Tibial nerve (tissue), 4 donors: ENCODE results near the gene RIMS3. TPM values are rescaled to one million over a fixed set of nuclear protein-coding genes. Genes with fewer than 3 reads are reported as not detected.

Experiments used
- DNase-seq, 2 donors: peaks; one replicate each; pipeline ENCODE4 v3.0.0-alpha.2; 2019; ENCODE audit warnings: low spot score in 2 of 2
- H3K27ac ChIP-seq, 4 donors: fragments of 200-600 bp; sonication (generic) in 3 of 4; one replicate each; pipeline ENCODE4 v1.5.1; 2017 to 2019; ENCODE audit warnings: mild to moderate bottlenecking in 1 of 4
- H3K27me3 ChIP-seq, 2 donors: fragments of 200-600 bp; sonication (generic) in 1 of 2; one replicate each; pipeline versions ENCODE4 v1.5.1 to v1.6.0; 2017 to 2019
- H3K36me3 ChIP-seq, 3 donors: fragments of 200-600 bp; sonication (generic); one replicate each; pipeline ENCODE4 v1.5.1; 2018 to 2019
- H3K4me1 ChIP-seq, 4 donors: fragments of 200-600 bp; sonication (generic) in 3 of 4; one replicate each; pipeline ENCODE4 v1.5.1; 2017 to 2019
- H3K4me3 ChIP-seq, 4 donors: fragments of 200-600 bp; sonication (generic) in 3 of 4; one replicate each; pipeline ENCODE4 v1.5.1; 2017 to 2019; ENCODE audit warnings: mild to moderate bottlenecking in 1 of 4, moderate library complexity in 1 of 4
- H3K9me3 ChIP-seq, 4 donors: fragments of 200-600 bp; sonication (generic) in 3 of 4; one replicate each; pipeline ENCODE4 v1.5.1; 2017 to 2019
- EP300 ChIP-seq, 2 donors: sonication (generic); formaldehyde crosslinking; IDR thresholded peaks; one replicate each; pipeline ENCODE4 v1.6.1; 2017; ENCODE audit warnings: antibody characterized with exemption in 2 of 2, mild to moderate bottlenecking in 1 of 2
- POLR2A ChIP-seq, 2 donors: fragments of 450-650 bp; IDR thresholded peaks; one replicate each; pipeline ENCODE4 v1.6.1; 2017; ENCODE audit warnings: antibody characterized with exemption in 2 of 2, mild to moderate bottlenecking in 2 of 2, moderate library complexity in 2 of 2
- WGBS, 2 donors: methylation state at CpG; one replicate each; pipeline ENCODE4 v1.1.5; 2018; 5-methylcytosine and 5-hydroxymethylcytosine counted together
- total RNA-seq, 4 donors: library from RNA; depleted of rRNA; stranded (reverse); fragments of >200 nt; gene quantifications; one replicate each; pipeline ENCODE4 v1.1.0, GENCODE V29; 2016
- TF ChIP-seq, protein P1 (sequence below), 5 experiments: fragments of 200-600 bp in 3 of 5; fragments of 450-650 bp in 2 of 5; sonication (generic) in 3 of 5; IDR thresholded peaks; one replicate each; pipeline ENCODE4 v1.5.1; 2016 to 2019; ENCODE audit warnings: antibody characterized with exemption in 5 of 5, mild to moderate bottlenecking in 3 of 5, moderate library complexity in 2 of 5

The RIMS3 gene
- total RNA-seq, 4 donors from 2014 or later: 2.1 to 6.9 (median 4.0) TPM

DNA sequence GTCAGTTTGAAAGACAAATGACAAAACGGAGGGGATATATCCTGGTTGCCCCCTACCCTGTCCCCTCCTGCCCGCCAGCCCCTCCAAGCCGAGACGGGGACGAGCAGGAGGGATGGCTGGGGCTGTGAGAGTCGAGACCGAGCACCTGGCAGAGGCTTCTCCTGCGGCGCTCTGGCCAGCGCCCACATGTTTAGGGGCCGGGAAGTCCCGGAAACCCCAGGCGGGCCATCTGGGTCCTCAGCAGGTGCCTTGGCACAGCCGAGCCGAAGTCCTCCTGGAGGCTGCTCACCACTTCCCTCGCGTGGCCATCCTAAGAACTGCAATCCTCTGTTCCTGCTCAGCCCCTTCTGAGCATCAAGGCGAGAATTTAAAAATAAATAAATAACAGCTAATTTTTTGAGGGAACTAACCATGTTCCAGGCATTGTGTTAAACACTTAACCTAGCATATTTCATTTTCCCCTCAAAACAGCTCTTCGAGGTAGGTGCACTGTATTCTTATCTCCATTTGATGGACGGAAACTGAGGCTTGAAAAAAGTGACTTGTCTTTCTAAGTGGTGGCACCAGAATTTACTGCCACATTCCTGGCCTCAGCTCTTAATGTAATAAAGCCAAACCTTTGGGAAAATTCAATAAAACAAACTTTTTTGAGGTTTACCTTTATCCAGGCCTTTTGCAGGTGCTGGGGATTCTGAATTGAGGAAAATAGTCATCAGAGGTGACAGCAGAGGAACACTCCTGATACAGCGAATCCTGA, 3.5 kb upstream of the RIMS3 start:
- Histone ChIP-seq H3K9me3 (no peaks in the 10 kb centered on the region), H3K27ac (no peak overlapping the region), H3K27me3 (no peaks in the 10 kb centered on the region), H3K4me3 (peak overlapping the region in 1 of 4 donors; percentile 33), H3K4me1 (peaks cover 0 to 31% (median 14%) of the 10 kb centered on the region in 4 donors), H3K36me3 (no peaks in the 10 kb centered on the region)
- WGBS, 2 donors: 11 to 12% methylated on average over 21 of the region's 21 CpGs
- DNase-seq: peak; percentile 47 to 72
- TF ChIP-seq POLR2A (IDR thresholded peaks at IDR 0.05): no peak
- TF ChIP-seq, protein P1, sequence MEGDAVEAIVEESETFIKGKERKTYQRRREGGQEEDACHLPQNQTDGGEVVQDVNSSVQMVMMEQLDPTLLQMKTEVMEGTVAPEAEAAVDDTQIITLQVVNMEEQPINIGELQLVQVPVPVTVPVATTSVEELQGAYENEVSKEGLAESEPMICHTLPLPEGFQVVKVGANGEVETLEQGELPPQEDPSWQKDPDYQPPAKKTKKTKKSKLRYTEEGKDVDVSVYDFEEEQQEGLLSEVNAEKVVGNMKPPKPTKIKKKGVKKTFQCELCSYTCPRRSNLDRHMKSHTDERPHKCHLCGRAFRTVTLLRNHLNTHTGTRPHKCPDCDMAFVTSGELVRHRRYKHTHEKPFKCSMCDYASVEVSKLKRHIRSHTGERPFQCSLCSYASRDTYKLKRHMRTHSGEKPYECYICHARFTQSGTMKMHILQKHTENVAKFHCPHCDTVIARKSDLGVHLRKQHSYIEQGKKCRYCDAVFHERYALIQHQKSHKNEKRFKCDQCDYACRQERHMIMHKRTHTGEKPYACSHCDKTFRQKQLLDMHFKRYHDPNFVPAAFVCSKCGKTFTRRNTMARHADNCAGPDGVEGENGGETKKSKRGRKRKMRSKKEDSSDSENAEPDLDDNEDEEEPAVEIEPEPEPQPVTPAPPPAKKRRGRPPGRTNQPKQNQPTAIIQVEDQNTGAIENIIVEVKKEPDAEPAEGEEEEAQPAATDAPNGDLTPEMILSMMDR (IDR thresholded peaks at IDR 0.05): peak; percentile 74 to 97 (median 90)

DNA sequence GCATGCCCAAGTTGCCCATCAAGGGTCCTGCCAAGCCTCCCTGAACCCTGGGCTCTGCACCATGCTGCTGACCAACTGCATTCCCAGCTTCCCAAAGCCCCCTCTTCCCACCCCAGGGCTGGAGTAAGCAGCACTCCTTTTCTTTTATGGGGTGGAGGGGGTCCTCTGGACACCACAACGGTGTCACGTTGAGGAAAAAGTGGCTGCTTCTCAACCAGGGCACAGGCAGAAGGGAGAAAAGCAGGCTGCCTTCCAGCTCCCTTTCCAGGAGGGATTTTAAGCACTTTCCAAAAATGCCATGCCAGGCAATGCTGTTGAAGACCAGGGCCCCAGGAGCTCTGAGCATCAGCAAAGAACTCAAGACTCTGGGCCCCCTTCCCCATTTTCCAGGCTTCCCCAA, 691 bp downstream of the RIMS3 start:
- TF ChIP-seq POLR2A (IDR thresholded peaks at IDR 0.05) (no peak), EP300 (IDR thresholded peaks at IDR 0.05) (no peak)
- TF ChIP-seq, protein P1 (IDR thresholded peaks at IDR 0.05): no peak
- H3K36me3 ChIP-seq: no peaks in the 10 kb centered on the region
- 40 to 56% methylated on average over 2 of the region's 2 CpGs for WGBS, 2 donors
- DNase-seq: no peak
- peak overlapping the region; percentile 39 to 80 (median 58) for H3K4me3 ChIP-seq
- H3K27ac ChIP-seq: peak overlapping the region in 1 of 4 donors; percentile 72
- H3K9me3 ChIP-seq: no peaks in the 10 kb centered on the region
- peaks cover 0 to 41% (median 14%) of the 10 kb centered on the region in 4 donors for H3K4me1 ChIP-seq
- H3K27me3 ChIP-seq: no peaks in the 10 kb centered on the region

DNA sequence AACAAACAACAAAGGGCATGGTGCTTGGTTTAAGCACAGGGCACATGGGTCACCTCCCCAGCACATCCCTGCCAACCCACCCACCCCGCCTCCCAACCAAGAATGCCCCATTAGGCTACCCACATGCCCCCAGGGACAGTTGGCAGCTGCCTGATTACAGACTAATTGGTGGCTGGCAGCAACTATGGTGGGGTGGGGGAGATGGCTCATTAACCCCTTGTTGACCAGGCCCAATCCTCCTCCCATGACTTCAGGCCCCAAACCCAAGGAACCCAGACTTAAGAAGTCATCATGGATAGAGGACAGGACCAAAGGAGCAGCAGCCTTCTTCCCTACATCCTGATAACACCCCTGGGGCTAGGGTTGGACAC, 1.3 kb downstream of the RIMS3 start:
- Histone ChIP-seq H3K4me3 (no peak overlapping the region), H3K9me3 (no peaks in the 10 kb centered on the region), H3K27me3 (no peaks in the 10 kb centered on the region), H3K36me3 (no peaks in the 10 kb centered on the region), H3K4me1 (peaks cover 0 to 40% (median 14%) of the 10 kb centered on the region in 4 donors), H3K27ac (no peak overlapping the region)
- no peak for TF ChIP-seq POLR2A (IDR thresholded peaks at IDR 0.05)
- no peak for TF ChIP-seq EP300 (IDR thresholded peaks at IDR 0.05)
- TF ChIP-seq, protein P1 (IDR thresholded peaks at IDR 0.05): no peak
- 50% methylated on average over 1 of the region's 1 CpG; no CpG with 5 or more reads in 1 of the 2 donors for WGBS, 2 donors
- no peak for DNase-seq

- Histone ChIP-seq H3K4me3 (no peak overlapping the region), H3K4me1 (peaks cover 0 to 34% (median 11%) of the 10 kb centered on the region in 4 donors), H3K27me3 (no peaks in the 10 kb centered on the region), H3K36me3 (no peaks in the 10 kb centered on the region), H3K27ac (no peak overlapping the region), H3K9me3 (no peaks in the 10 kb centered on the region)
- TF ChIP-seq, protein P1 (IDR thresholded peaks at IDR 0.05): no peak
- TF ChIP-seq EP300 (IDR thresholded peaks at IDR 0.05) (no peak), POLR2A (IDR thresholded peaks at IDR 0.05) (no peak)
- DNase-seq: no peak
- WGBS, 2 donors: 59 to 65% methylated on average over 8 of the region's 8 CpGs
Measured at GRCh38 chr1:40663324-40664166, 1.9 kb downstream of the RIMS3 start.

DNA sequence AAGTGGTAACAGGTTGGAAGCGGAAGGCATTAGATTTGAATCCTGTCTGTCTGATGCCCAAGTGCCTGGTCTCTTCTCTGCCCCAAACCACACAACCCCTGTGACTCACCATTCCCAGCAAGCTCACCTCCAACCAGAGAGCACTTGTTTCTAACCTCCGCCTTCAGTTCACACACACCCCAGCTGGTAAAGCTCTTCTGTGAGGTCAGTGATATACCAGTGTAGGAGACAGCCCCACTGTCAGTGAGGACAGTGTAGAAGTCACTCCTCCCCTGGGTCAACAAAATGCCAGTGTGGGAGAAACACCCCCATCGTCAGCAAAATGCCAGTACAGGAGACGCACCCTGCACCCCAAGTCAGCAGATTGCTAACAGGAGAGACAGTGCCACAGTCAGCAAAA, 2.6 kb downstream of the RIMS3 start:
- TF ChIP-seq POLR2A (IDR thresholded peaks at IDR 0.05) (no peak), EP300 (IDR thresholded peaks at IDR 0.05) (no peak)
- TF ChIP-seq, protein P1 (IDR thresholded peaks at IDR 0.05): no peak
- peaks cover 0 to 32% (median 10%) of the 10 kb centered on the region in 4 donors for H3K4me1 ChIP-seq
- 74 to 75% methylated on average over 4 of the region's 4 CpGs for WGBS, 2 donors
- H3K9me3 ChIP-seq: no peaks in the 10 kb centered on the region
- H3K36me3 ChIP-seq: no peaks in the 10 kb centered on the region
- DNase-seq: no peak
- no peak overlapping the region for H3K27ac ChIP-seq
- no peak overlapping the region for H3K4me3 ChIP-seq
- H3K27me3 ChIP-seq: no peaks in the 10 kb centered on the region
